Inflammatory macrophage (primary cell): ENCODE results near the gene TECTA.
"Not testable (repeated sequence)": the region's sequence is repeated elsewhere in the genome, so short reads cannot be mapped to it uniquely, and the experiment has no call there.

Experiments
- DNase-seq, 2 donors: peaks; one replicate each; pipeline ENCODE4 v3.0.0-alpha.2; 2020 to 2022

Gene TECTA

DNA sequence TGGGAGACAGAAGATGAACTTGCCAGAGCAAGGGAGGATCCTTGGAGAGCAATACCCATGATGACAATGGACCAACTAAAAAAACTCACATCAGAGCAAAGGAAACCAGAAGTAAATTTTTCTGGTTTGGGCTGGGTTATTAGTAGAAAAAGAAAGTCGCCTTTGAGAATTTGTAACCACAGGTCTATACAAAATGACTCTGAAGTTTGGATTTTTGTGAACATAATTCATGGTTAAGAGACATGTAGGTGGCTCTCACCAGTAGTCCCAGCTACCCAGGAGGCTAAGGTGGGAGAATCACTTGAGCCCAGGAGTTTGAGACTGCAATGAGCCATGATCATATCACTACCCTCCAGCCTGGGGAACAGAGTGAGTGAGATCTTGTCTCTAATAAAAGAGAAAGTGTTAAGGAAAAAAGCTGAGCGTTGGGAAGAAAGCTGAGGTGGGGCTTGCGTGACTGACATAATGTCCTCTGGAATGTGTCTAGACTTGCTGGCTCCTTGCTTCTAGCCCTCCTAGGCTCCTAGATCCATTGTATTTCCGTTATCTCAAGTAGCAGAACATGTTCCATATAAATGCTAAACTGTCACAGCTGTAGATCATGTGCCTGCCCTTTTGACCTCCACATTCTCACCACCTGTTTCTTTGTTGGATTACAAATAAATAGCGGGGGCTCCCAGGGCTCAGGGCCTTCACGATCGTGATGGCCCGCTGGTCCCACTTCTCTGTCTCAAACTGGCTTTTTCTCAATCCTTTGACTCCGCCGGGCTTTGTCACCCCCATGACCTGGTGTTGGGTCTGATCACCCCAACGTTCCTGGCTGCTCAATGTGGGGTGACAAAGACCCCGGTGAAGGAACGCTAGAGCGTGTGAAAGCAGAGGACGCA lies 135.3 kb downstream of the TECTA start:
- no peak for DNase-seq

- not testable (repeated sequence) for DNase-seq
Measured at GRCh38 chr11:121237247-121237646, 136.2 kb downstream of the TECTA start.

DNA sequence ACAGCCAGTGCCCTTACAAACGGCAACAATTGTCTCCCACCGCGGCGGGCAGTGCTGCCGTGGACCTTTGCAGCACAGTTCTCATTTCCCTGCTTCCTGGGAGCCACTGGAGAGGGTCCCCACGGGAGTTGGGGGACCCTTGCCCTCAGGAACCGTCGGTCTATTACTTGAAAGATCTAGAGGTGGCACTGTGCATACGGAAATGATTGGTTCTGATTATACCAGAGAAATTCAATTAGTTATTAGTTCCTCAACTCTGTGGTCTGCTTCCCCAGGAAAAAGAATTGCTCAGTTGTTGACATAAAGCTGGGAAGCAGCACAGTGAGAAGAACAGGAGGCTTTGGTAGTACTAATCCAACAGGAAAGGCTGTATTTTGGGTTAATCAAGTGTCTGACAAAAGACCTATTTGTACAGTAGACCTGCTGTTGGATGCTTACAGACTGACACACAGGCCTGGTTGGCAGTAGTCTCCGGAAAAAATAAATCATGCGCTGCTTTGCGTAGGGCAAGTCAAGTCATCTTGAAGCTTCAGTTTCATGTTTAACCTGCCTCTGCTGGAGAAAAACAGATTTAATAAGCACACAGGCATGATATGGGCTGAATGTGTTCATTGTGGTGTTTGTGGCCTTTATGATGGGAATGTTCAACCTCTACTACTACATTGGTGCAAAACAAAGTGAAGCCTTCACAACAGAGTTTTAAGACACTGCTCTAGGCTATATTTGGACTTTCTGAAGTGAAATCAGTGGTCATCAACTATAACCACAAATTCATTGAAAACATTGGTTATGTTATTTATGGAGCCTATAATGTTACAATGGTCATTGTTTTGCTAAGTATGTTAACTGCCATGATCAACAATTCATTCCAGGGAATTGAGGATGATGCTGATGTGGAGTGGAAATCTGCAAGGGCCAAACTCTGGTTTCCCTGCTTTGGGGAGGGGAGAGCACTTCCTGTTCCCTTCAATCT lies 136.9 kb downstream of the TECTA start:
- DNase-seq, result no peak

DNA sequence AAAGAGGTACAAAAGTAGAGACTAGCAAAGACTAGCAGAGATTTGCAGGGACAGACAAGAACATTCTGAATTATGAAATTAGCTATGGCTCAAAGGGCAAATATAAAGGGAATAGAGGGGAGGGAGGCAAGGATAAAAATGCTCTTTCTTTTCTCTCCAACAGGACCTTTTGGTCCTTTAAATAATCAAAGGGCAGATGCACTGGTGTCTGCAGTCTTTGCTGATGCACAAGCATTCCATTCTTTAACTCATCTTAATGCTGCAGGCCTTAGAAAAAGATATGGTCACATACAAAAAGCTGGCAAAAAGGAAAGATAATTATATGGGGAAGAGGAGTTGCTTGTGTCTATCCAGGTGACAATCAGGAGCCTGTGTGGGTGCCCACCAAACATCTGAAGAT lies 137.9 kb downstream of the TECTA start:
- DNase-seq, result no peak

- not testable (repeated sequence) for DNase-seq
Measured at GRCh38 chr11:121240001-121240400, 139.0 kb downstream of the TECTA start.

GRCh38 chr11:121240650-121241303 lies 139.7 kb downstream of the TECTA start:
- DNase-seq, result no peak
